Heart left ventricle (tissue), 16 donors: ENCODE results near the gene PEG3. TPM values are rescaled to one million over a fixed set of nuclear protein-coding genes. Genes with fewer than 3 reads are reported as not detected.
A peak's percentile ranks its signal among the peaks of the same experiment; 100 is the strongest.
"Not testable (repeated sequence)": the region's sequence is repeated elsewhere in the genome, so short reads cannot be mapped to it uniquely, and the experiment has no call there.

Experiments used
- ATAC-seq, 4 donors: fragments of 200-7000 bp; cut with Tn5 transposase; one replicate each; pipeline ENCODE4 v1.9.1; 2020 to 2022; ENCODE audit warnings: moderate library complexity in 4 of 4, mild to moderate bottlenecking in 3 of 4, moderate number of reproducible peaks in 1 of 4
- DNase-seq, 5 donors: peaks; one replicate each; pipeline ENCODE4 v3.0.0-alpha.2; 2020
- H3K27ac ChIP-seq, 12 donors: fragments of 200-600 bp; sonication (generic) in 4 of 12; one replicate each; pipeline versions ENCODE4 v1.5.0 to v1.8.0; 2016 to 2022; ENCODE audit warnings: mild to moderate bottlenecking in 2 of 12
- H3K27me3 ChIP-seq, 9 donors: fragments of 200-600 bp; sonication (generic) in 2 of 9; one replicate each; pipeline versions ENCODE4 v1.5.1 to v1.8.0; 2016 to 2022; ENCODE audit warnings: mild to moderate bottlenecking in 3 of 9
- H3K36me3 ChIP-seq, 9 donors: fragments of 200-600 bp; sonication (generic) in 2 of 9; one replicate each; pipeline versions ENCODE4 v1.5.0 to v1.8.0; 2018 to 2022; ENCODE audit warnings: mild to moderate bottlenecking in 2 of 9
- H3K4me1 ChIP-seq, 12 donors: fragments of 200-600 bp; sonication (generic) in 4 of 12; one replicate each; pipeline versions ENCODE4 v1.5.0 to v1.8.0; 2016 to 2022; ENCODE audit warnings: mild to moderate bottlenecking in 3 of 12
- H3K4me3 ChIP-seq, 12 donors: fragments of 200-600 bp; sonication (generic) in 4 of 12; one replicate each; pipeline versions ENCODE4 v1.5.0 to v1.8.0; 2017 to 2022; ENCODE audit warnings: mild to moderate bottlenecking in 9 of 12, moderate library complexity in 4 of 12
- H3K9me3 ChIP-seq, 12 donors: fragments of 200-600 bp; sonication (generic) in 4 of 12; one replicate each; pipeline versions ENCODE4 v1.5.0 to v1.8.0; 2016 to 2022; ENCODE audit warnings: mild to moderate bottlenecking in 1 of 12
- POLR2A ChIP-seq, 2 donors: fragments of 450-650 bp; IDR thresholded peaks; one replicate each; pipeline ENCODE4 v1.6.1; 2017; ENCODE audit warnings: antibody characterized with exemption in 2 of 2, mild to moderate bottlenecking in 2 of 2, moderate library complexity in 2 of 2
- whole genome bisulfite sequencing, 4 donors: extraction: QIAGEN DNeasy Blood & Tissue Kit in 2 of 4; methylation state at CpG; one replicate each; pipeline versions ENCODE4 v1.1.5 to v1.1.7; 2013 to 2018; 5-methylcytosine and 5-hydroxymethylcytosine counted together
- intact Hi-C, 10 donors: fragments of 100-400 bp; cut with DNase I; formaldehyde crosslinking; loops; one replicate each; pipeline versions ENCODE4 v1.11.1 to v1.14.2; 2022
- polyA plus RNA-seq, 2 donors: library from polyadenylated mRNA; stranded (reverse); fragments of 200-250 nt; gene quantifications; one replicate each; pipeline ENCODE4 v1.2.3, GENCODE V29; 2013
- total RNA-seq, 9 donors: library from RNA; depleted of rRNA in 2 of 9; stranded (reverse); fragments of >200 nt in 2 of 9; fragmentation: NEBNext Ultra II Directional in 3 of 9; extraction: Animal tissue kit (Norgen Biotek cat#: 25700) in 3 of 9; gene quantifications; one replicate each; pipeline versions ENCODE4 v1.1.0 to v1.2.4, GENCODE V29; 2016 to 2023
- TF ChIP-seq, protein P1 (sequence below), 12 donors: fragments of 200-600 bp; sonication (generic) in 4 of 12; IDR thresholded peaks; one replicate each; pipeline versions ENCODE4 v1.5.0 to v1.8.0; 2018 to 2022; ENCODE audit warnings: antibody characterized with exemption in 12 of 12, mild to moderate bottlenecking in 5 of 12
- donor health status: ischemic (EF 13 %, LVEDD 7.1; RV severe dilation, severe dysfunction).
- donor health status: healthy with polysubstance abuse.
- donor health status: DM: no; HTN: yes; CAD: no.
- donor health status: DM: no; HTN: no; CAD: no.
- donor health status: ischemic (EF 25% LVEDD 6.9; RV normal size, moderate dysfunction).
- donor health status: ischemic (EF 25% LVEDD 5.7; RV mildly dilated, moderate dysfunction).
- donor health status: healthy.
- donor health status: DM: yes; HTN: yes; CAD: no.
- donor health status: ischemic (EF 35%, LVEDD 5.7; RV mildly dilated, moderate dysfunction).
- donor health status: nonischemic (EF 11% LVEDD 7.7; RV severe dilation, severe dysfunction).
- donor health status: DM: yes; HTN: yes; CAD: no.
- donor health status: PGD.
- donor health status: ischemic (EF 29% LVEDD 5.4; RV normal size, mild dysfunction).
- donor health status: nonischemic (EF 23%, LVEDD 6.1; RV moderate dilation, normal function).

The PEG3 gene
- total and polyA plus RNA-seq, 11 donors = 2.1 to 12.6 (median 7.7) TPM

DNA sequence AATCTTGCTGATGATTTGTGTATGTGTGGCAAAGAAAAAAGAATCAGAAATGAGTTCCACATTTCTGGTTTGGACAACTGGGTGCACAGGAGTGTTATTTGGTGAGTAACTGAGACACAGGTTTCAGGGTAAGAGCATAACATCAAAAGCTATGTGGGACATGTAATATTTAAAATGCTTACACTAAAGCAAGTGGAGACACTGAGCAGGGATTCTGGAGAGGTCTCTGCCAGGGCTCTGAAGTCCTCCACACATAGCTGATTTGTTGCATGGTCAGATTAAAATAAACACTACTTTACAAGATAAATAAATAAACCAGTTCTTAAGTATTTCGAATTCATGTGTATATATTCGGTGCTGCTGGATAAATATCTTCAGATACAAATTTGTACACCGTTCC is 16.3 kb upstream of the PEG3 start:
- ATAC-seq (no peak), DNase-seq (no peak)
- Histone ChIP-seq H3K9me3 (peaks cover 0 to 4% (median 0%) of the 10 kb centered on the region in 12 donors), H3K4me1 (no peaks in the 10 kb centered on the region), H3K27ac (peak overlapping the region in 1 of 12 donors; percentile 45), H3K4me3 (no peak overlapping the region), H3K36me3 (no peaks in the 10 kb centered on the region), H3K27me3 (peaks cover 0 to 10% (median 0%) of the 10 kb centered on the region in 9 donors)
- TF ChIP-seq, protein P1, sequence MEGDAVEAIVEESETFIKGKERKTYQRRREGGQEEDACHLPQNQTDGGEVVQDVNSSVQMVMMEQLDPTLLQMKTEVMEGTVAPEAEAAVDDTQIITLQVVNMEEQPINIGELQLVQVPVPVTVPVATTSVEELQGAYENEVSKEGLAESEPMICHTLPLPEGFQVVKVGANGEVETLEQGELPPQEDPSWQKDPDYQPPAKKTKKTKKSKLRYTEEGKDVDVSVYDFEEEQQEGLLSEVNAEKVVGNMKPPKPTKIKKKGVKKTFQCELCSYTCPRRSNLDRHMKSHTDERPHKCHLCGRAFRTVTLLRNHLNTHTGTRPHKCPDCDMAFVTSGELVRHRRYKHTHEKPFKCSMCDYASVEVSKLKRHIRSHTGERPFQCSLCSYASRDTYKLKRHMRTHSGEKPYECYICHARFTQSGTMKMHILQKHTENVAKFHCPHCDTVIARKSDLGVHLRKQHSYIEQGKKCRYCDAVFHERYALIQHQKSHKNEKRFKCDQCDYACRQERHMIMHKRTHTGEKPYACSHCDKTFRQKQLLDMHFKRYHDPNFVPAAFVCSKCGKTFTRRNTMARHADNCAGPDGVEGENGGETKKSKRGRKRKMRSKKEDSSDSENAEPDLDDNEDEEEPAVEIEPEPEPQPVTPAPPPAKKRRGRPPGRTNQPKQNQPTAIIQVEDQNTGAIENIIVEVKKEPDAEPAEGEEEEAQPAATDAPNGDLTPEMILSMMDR (IDR thresholded peaks at IDR 0.05) = no peak
- 74 to 92% (median 90%) methylated on average over 3 of the region's 3 CpGs for WGBS, 4 donors
- intact Hi-C loops = no loop called here

DNA sequence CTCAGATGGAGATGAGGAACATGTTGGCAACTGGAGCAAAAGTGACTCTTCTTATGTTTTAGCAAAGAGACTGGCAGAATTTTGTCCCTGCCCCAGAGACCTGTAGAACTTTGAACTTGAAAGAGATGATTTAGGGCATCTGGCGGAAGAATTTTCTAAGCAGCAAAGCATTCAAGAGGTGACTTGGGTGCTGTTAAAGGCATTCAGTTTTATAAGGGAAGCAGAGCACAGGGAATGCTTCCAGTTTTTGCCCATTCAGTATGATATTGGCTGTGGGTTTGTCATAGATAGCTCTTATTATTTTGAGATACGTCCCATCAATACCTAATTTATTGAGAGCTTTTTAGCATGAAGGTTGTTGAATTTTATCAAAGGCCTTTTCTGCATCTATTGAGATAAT is 11.8 kb upstream of the PEG3 start:
- H3K9me3 ChIP-seq, DNase-seq, ATAC-seq, H3K4me1 ChIP-seq, H3K36me3 ChIP-seq, intact Hi-C loops, H3K4me3 ChIP-seq, H3K27ac ChIP-seq: not testable (repeated sequence)
- WGBS, 4 donors = 82 to 100% (median 95%) methylated on average over 2 of the region's 2 CpGs
- peaks cover 0 to 11% (median 0%) of the 10 kb centered on the region in 9 donors for H3K27me3 ChIP-seq

DNA sequence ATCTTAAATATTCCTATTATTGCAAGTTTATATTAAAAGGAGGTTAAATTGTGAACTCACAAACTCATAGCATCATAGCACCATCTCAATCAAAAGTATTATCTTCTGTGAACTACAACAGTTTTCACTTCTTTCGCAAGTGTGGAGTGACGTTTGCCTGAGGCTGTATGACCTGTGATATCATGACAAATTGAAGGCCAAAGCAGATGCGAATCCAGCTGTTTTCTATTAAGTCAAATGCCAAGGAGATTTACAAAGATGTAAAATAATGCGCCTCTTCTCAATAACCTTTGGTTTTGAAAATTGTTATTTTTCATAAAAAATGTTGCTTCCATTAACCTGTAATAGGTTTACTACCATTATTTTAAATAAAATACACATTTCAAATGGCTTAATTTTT is 7.6 kb upstream of the PEG3 start:
- H3K36me3 ChIP-seq = no peaks in the 10 kb centered on the region
- no peak overlapping the region for H3K27ac ChIP-seq
- peaks cover 0 to 8% (median 0%) of the 10 kb centered on the region in 12 donors for H3K9me3 ChIP-seq
- H3K27me3 ChIP-seq = peaks cover 0 to 3% (median 0%) of the 10 kb centered on the region in 9 donors
- WGBS, 4 donors = 71 to 81% (median 74%) methylated on average over 4 of the region's 4 CpGs
- no peak for DNase-seq
- intact Hi-C loops = no loop called here
- TF ChIP-seq POLR2A (IDR thresholded peaks at IDR 0.05) = no peak
- TF ChIP-seq, protein P1 (IDR thresholded peaks at IDR 0.05) = no peak
- H3K4me1 ChIP-seq = no peaks in the 10 kb centered on the region
- no peak for ATAC-seq
- H3K4me3 ChIP-seq = no peak overlapping the region

DNA sequence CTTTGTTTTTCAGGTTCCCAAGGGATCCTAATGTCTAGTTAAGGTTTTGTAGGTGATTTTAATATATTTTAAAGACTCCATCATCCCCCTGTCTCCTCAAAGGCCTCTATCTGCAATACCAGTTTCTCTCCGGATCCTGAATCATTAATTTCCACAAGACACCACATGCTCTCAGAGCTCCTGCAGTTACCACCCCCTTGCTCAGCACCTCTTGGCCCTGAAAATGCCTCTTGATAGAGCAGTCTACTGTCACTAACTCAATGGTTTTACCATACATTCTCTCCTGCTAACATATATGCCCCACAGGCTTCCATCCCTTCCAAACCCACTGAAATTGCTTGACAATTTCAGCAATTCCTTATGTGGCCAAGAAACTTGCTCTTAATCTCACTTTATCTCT is 1.9 kb upstream of the PEG3 start:
- TF ChIP-seq, protein P1 (IDR thresholded peaks at IDR 0.05) = no peak
- TF ChIP-seq POLR2A (IDR thresholded peaks at IDR 0.05) = no peak
- Histone ChIP-seq H3K4me1 (peaks cover 0 to 9% (median 0%) of the 10 kb centered on the region in 12 donors), H3K27ac (no peak overlapping the region), H3K9me3 (peaks cover 0 to 16% (median 0%) of the 10 kb centered on the region in 12 donors), H3K27me3 (peaks cover 0 to 4% (median 0%) of the 10 kb centered on the region in 9 donors), H3K36me3 (no peaks in the 10 kb centered on the region), H3K4me3 (no peak overlapping the region)
- intact Hi-C loops = no loop called here
- no peak for DNase-seq
- 91 to 98% (median 94%) methylated on average over 1 of the region's 1 CpG for WGBS, 4 donors
- ATAC-seq = no peak

DNA sequence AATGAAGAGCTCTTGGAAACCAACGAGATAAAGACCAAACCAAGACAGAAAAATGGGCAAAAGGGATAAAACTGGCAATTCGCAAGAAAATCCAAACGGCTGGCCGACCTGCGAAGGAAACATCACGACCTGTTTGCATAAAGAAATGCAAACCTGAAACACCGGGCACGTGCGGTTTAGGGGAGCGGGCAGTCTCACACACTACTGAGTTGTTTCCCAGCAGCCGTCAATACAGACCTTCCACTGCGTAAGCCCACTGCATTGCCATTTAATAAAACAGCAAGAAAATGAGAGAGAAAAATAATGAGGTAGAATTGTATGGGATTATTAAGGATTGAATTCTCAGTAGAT is 642 bp upstream of the PEG3 start:
- peak overlapping the region in 3 of 12 donors; percentile 60 to 76 (median 66) for H3K4me3 ChIP-seq
- no peak for TF ChIP-seq POLR2A (IDR thresholded peaks at IDR 0.05)
- TF ChIP-seq, protein P1 (IDR thresholded peaks at IDR 0.05) = no peak
- H3K27ac ChIP-seq = no peak overlapping the region
- DNase-seq (no peak), ATAC-seq (no peak)
- peaks cover 0 to 4% (median 0%) of the 10 kb centered on the region in 9 donors for H3K27me3 ChIP-seq
- peaks cover 0 to 14% (median 0%) of the 10 kb centered on the region in 12 donors for H3K4me1 ChIP-seq
- WGBS, 4 donors = 40 to 59% (median 50%) methylated on average over 12 of the region's 12 CpGs
- peaks cover 0 to 16% (median 0%) of the 10 kb centered on the region in 12 donors for H3K9me3 ChIP-seq
- no peaks in the 10 kb centered on the region for H3K36me3 ChIP-seq
- intact Hi-C loops = no loop called here
